Spleen (tissue), 11 donors: ENCODE data around the gene DUSP9. TPM values are rescaled to one million over a fixed set of nuclear protein-coding genes. Genes with fewer than 3 reads are reported as not detected.
A peak's percentile ranks its signal among the peaks of the same experiment; 100 is the strongest.
"Not testable (repeated sequence)": the region's sequence is repeated elsewhere in the genome, so short reads cannot be mapped to it uniquely, and the experiment has no call there.

ENCODE experiments used
- DNase-seq: peaks from one replicate; pipeline ENCODE4 v3.0.0-alpha.2; 2020
- H3K27ac ChIP-seq, 8 donors: fragments of 200-600 bp; sonication (generic) in 7 of 8; 1 replicate in 4 of 8; 2 replicates in 4 of 8; pipeline versions ENCODE4 v1.5.0 to v1.8.0; 2016 to 2021; ENCODE audit warnings: inconsistent platforms in 4 of 8, mild to moderate bottlenecking in 4 of 8, moderate library complexity in 1 of 8
- H3K27me3 ChIP-seq, 7 donors: fragments of 200-600 bp; sonication (generic) in 6 of 7; replicated peaks in 1 of 7; 1 replicate in 4 of 7; 2 replicates in 3 of 7; pipeline versions ENCODE4 v1.5.0 to v1.8.0; 2016 to 2021; ENCODE audit warnings: inconsistent platforms in 3 of 7, mild to moderate bottlenecking in 1 of 7
- H3K36me3 ChIP-seq, 6 donors: fragments of 200-600 bp; sonication (generic) in 5 of 6; 1 replicate in 4 of 6; 2 replicates in 2 of 6; pipeline versions ENCODE4 v1.5.0 to v1.8.0; 2016 to 2021; ENCODE audit warnings: inconsistent platforms in 2 of 6
- H3K4me1 ChIP-seq, 6 donors: fragments of 200-600 bp; sonication (generic) in 5 of 6; 1 replicate in 3 of 6; 2 replicates in 3 of 6; pipeline versions ENCODE4 v1.5.0 to v1.8.0; 2016 to 2021; ENCODE audit warnings: inconsistent platforms in 3 of 6
- H3K4me3 ChIP-seq, 8 donors: fragments of 200-600 bp; sonication (generic) in 7 of 8; 1 replicate in 4 of 8; 2 replicates in 4 of 8; pipeline versions ENCODE4 v1.5.0 to v1.8.0; 2016 to 2021; ENCODE audit warnings: inconsistent platforms in 4 of 8, mild to moderate bottlenecking in 4 of 8, moderate library complexity in 2 of 8
- H3K9me3 ChIP-seq, 8 donors: fragments of 200-600 bp; sonication (generic) in 7 of 8; 1 replicate in 4 of 8; 2 replicates in 4 of 8; pipeline versions ENCODE4 v1.5.0 to v1.8.0; 2016 to 2021; ENCODE audit warnings: inconsistent platforms in 4 of 8
- CTCF ChIP-seq, 11 experiments: fragments of 200-600 bp in 7 of 11; fragments of 450-650 bp in 4 of 11; sonication (generic) in 4 of 11; IDR thresholded peaks in 8 of 11; conservative IDR thresholded peaks in 3 of 11; 1 replicate in 7 of 11; 2 replicates in 4 of 11; pipeline versions ENCODE4 v1.4.0 to v1.8.0; 2016 to 2021; ENCODE audit warnings: antibody characterized with exemption in 11 of 11, inconsistent platforms in 4 of 11, mild to moderate bottlenecking in 1 of 11
- POLR2A ChIP-seq, 3 donors: fragments of 450-650 bp; IDR thresholded peaks; one replicate each; pipeline ENCODE4 v1.5.1; 2017; ENCODE audit warnings: antibody characterized with exemption in 3 of 3, mild to moderate bottlenecking in 1 of 3
- POLR2AphosphoS5 ChIP-seq, 3 donors: sonication (generic); formaldehyde crosslinking; IDR thresholded peaks; one replicate each; pipeline ENCODE4 v1.5.1; 2017; ENCODE audit warnings: antibody characterized with exemption in 3 of 3
- WGBS, 5 donors: extraction: QIAGEN DNeasy Blood & Tissue Kit in 3 of 5; methylation state at CpG; one replicate each; pipeline versions ENCODE4 v1.1.5 to v1.1.7; 2013 to 2018; 5-methylcytosine and 5-hydroxymethylcytosine counted together
- intact Hi-C: fragments of 100-400 bp; cut with DNase I; formaldehyde crosslinking; loops from one replicate; pipeline ENCODE4 v1.15.0; 2023; ENCODE audit warnings: low total_unique reads
- polyA plus RNA-seq, 3 donors: library from polyadenylated mRNA; stranded (reverse); fragments of 200-250 nt; gene quantifications; one replicate each; pipeline ENCODE4 v1.2.1, GENCODE V29; 2013
- total RNA-seq, 7 donors: library from RNA; depleted of rRNA in 3 of 7; stranded (reverse); fragments of >200 nt in 3 of 7; fragmentation: NEBNext Ultra II Directional in 4 of 7; extraction: Animal tissue kit (Norgen Biotek cat#: 25700) in 4 of 7; gene quantifications; one replicate each; pipeline versions ENCODE4 v1.1.0 to v1.2.1, GENCODE V29; 2016 to 2021
- donor health status: healthy with polysubstance abuse.
- donor health status: DM: no; HTN: no; CAD: no; lungs with moderate emphysema.
- donor health status: DM: no; HTN: no; CAD: no.
- donor health status: Bipolar disorder and iron deficiency.
- donor health status: healthy.
- donor health status: DM: no; HTN: no; CAD: no.
- donor health status: DM: yes; HTN: yes; CAD: no.

The DUSP9 gene
- total and polyA plus RNA-seq, 10 donors: 0.09 to 0.17 TPM; not detected in 8

GRCh38 chrX:153673428-153674218 is 26.6 kb downstream of the DUSP9 start, which contains the start of gene PNCK:
TSS of gene PNCK (minus strand) at chrX:153673813. CDS start at chrX:153673076, 737 bp downstream.
- intact Hi-C loops: no loop called here
- H3K27ac ChIP-seq: no peak within 1 kb of the TSS
- DNase-seq: peak; percentile 69
- H3K27me3 ChIP-seq: peaks cover 0 to 55% (median 15%) of the 10 kb centered on the region in 7 donors
- no peaks in the 10 kb centered on the region for H3K9me3 ChIP-seq
- no peaks in the 10 kb centered on the region for H3K36me3 ChIP-seq
- peaks cover 0 to 5% (median 0%) of the 10 kb centered on the region in 6 donors for H3K4me1 ChIP-seq
- WGBS, 5 donors: 9 to 59% (median 24%) methylated on average over 15 to 98 of the region's 98 CpGs; no CpG with 5 or more reads in 1 of the 5 donors
- H3K4me3 ChIP-seq: peak within 1 kb of the TSS in 1 of 8 donors; percentile 43
- TF ChIP-seq POLR2A (IDR thresholded peaks at IDR 0.05): no peak
- no peak for TF ChIP-seq POLR2AphosphoS5 (IDR thresholded peaks at IDR 0.05)
- TF ChIP-seq CTCF (IDR thresholded peaks at IDR 0.05 in 8 of 11, conservative IDR thresholded peaks at IDR 0.05 in 3 of 11): no peak

DNA sequence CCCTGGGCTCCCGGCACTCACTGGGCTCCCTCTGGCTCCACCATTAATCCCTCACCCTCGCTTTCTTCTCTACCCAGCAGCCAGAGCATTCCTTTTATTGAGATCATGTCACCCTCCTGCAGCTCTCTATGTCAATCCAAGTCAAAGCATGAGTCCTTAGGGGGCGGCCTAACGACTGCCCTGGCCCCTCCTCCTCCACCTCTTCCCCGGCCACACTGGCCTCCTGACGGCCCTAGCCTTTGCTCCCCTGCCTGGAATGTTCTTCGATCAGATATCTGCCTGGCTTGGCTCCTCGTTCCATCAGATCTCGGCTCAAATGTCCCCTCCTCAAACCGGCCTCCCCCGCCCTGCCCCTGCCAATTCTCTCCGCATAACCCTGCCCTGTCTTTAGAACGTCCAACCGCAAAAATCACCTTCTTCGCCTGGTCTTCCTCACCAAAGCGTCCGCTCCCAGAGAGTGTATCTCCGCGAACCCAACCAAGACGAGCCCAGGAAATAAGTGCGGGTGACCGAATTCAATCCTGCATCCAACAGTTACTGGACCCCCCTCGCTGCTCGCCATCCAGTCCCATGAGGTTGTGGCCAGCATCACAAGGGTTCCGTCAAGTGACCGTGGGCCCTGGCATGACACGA is 27.3 kb downstream of the DUSP9 start:
- Histone ChIP-seq H3K9me3 (no peaks in the 10 kb centered on the region), H3K4me1 (peaks cover 0 to 5% (median 0%) of the 10 kb centered on the region in 6 donors), H3K27me3 (peaks cover 0 to 51% (median 15%) of the 10 kb centered on the region in 7 donors), H3K4me3 (no peak overlapping the region), H3K36me3 (no peaks in the 10 kb centered on the region), H3K27ac (no peak overlapping the region)
- intact Hi-C loops: no loop called here
- TF ChIP-seq POLR2AphosphoS5 (IDR thresholded peaks at IDR 0.05) (no peak), POLR2A (IDR thresholded peaks at IDR 0.05) (no peak), CTCF (IDR thresholded peaks at IDR 0.05 in 8 of 11, conservative IDR thresholded peaks at IDR 0.05 in 3 of 11) (no peak)
- 76 to 81% (median 81%) methylated on average over 27 of the region's 27 CpGs for WGBS, 5 donors
- DNase-seq: peak; percentile 35

- Histone ChIP-seq H3K4me3 (no peak overlapping the region), H3K27me3 (peaks cover 0 to 30% (median 6%) of the 10 kb centered on the region in 7 donors), H3K9me3 (peaks cover 0 to 4% (median 0%) of the 10 kb centered on the region in 8 donors), H3K27ac (no peak overlapping the region), H3K4me1 (no peaks in the 10 kb centered on the region), H3K36me3 (no peaks in the 10 kb centered on the region)
- no peak for TF ChIP-seq POLR2AphosphoS5 (IDR thresholded peaks at IDR 0.05)
- no peak for TF ChIP-seq CTCF (IDR thresholded peaks at IDR 0.05 in 8 of 11, conservative IDR thresholded peaks at IDR 0.05 in 3 of 11)
- 56 to 77% (median 72%) methylated on average over 8 to 12 of the region's 12 CpGs for WGBS, 5 donors
- DNase-seq: peak; percentile 61
- intact Hi-C loops: no loop called here
Observed at GRCh38 chrX:153681175-153681574, 34.2 kb downstream of the DUSP9 start.

GRCh38 chrX:153683486-153683885 is 36.5 kb downstream of the DUSP9 start:
- H3K9me3 ChIP-seq, H3K4me1 ChIP-seq, H3K27ac ChIP-seq, H3K4me3 ChIP-seq, intact Hi-C loops, H3K36me3 ChIP-seq: not testable (repeated sequence)
- 94 to 98% (median 95%) methylated on average over 4 to 8 of the region's 8 CpGs for WGBS, 5 donors
- H3K27me3 ChIP-seq: peaks cover 0 to 40% (median 6%) of the 10 kb centered on the region in 7 donors
- peak; percentile 24 for DNase-seq
